Stimulated activated CD8-positive, alpha-beta memory T cell treated with anti-CD3 and anti-CD28 coated beads, Interleukin-7, amount 100 ng/mL, for 24 hours (primary cell): ENCODE data around the gene MCMBP.
"Not testable (repeated sequence)": the region's sequence is repeated elsewhere in the genome, so short reads cannot be mapped to it uniquely, and the experiment has no call there.

Experiments
- DNase-seq: peaks from one replicate; pipeline ENCODE4 v3.0.0-alpha.2; 2020; ENCODE audit warnings: low read depth

The MCMBP gene

DNA sequence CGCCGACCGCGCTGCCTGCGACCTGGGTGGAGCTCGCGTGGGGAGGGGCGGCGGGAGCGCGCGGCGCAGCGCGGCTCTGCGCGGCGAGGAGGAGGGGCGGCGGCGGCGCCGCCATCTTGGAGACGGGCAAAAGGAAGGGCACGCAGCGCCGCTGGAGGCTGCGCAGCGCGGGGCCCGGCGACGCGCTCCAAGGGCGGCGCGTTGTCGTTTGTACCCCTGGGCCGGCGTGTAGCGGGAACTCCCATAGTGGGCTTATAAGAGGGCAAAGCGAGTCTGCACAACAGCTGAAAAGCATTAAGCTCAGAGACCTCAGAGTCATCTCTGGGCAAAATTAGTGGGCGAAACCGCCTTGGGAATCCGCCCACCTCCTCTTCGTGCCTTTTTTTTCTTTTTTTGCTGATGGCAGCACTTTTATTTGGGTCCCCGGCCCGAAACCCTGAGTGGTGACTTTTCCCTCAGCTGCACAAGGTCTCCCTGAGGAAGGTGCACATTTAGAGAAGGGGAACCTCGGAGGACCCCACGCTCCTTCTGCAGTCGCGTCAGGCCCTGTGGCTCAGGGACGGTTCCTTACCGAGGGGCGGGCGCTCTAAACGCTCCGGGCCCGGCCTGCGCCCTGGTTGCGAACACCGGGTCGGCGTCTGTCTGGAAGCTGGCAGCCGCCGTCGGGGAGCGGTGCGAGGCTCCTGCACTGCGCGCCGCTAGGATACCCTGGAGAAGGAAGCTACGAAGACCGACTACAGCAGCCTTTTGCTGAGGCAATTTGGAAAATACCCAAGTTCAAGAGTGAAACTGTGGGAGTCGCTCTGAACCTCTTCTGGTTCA, 428 bp upstream of the MCMBP start:
- peak; percentile 67 for DNase-seq

DNA sequence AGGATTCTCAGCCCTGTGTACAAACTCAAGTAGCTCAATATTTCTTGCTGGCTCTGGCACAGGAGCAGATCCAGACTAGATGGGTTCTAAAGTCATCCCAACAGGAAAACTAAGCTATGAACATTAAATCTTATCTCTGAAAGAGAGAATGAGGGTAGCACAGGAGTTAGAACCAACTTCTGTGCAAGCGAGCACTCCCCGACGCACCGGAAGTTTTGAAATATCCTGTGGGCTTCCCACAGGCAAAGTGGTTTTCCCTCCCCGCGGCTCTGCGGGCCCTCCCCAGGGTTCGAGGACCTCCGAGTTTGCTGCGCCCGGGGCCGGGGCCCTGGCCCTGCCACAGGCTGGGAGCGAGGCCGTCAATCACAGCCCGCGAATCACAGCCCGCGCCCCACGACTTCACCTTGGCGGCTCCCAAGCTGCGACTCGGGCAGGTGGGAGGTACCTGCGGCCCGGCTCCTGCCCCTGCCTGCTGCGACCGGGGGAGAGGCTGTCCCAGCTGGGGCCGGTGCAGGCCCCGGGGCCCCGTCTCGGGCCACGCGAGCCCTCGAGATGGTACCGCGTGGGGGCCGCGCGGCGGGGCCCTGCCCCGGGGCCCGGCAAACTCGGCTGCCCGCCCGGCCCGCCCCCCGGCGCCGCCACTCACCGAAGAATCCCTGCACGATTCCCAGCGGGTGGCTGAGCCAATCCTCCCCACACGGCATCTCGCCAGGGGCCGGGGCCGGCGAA, 598 bp downstream of the MCMBP start:
- DNase-seq: peak; percentile 21

DNA sequence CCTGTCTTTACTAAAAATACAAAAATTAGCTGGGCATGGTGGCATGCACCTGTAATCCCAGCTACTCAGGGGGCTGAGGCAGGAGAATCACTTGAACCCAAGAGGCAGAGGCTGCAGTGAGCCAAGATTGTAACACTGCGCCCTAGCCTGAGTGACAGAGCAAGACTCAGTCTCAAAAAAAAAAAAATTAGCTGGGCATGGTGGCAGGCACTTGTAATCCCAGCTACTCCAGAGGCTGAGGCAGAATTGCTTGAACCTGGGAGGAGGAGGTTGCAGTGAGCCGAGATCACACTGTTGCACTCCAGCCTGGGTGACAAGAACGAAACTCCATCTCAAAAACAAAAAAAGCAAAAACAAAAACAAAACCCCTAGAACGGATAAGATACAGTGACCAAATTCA, 3.2 kb downstream of the MCMBP start:
- not testable (repeated sequence) for DNase-seq

- no peak for DNase-seq
Measured at GRCh38 chr10:119867317-119867716, 5.3 kb downstream of the MCMBP start.

GRCh38 chr10:119865699-119866240, 6.9 kb downstream of the MCMBP start:
- no peak for DNase-seq

- no peak for DNase-seq
Measured at GRCh38 chr10:119863951-119864565, 8.6 kb downstream of the MCMBP start.

DNA sequence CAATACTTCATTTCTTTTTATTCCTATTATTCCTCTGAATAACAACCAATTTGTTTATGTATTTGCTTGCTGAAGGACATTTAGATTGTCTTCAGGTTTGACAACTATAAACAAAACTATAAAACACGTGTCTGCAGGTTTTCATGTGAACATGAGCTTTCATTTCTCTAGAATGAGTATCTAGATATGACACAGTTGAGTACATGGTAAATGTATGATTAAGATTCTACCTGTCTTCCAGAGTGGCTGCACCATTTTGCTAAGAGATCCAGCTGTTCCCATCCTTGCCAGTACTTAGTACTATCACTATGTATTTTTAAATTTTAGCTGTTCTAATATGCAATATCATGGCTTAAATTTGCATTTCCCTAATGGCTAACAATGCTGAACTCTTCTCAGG, 10.1 kb downstream of the MCMBP start:
- DNase-seq: no peak

GRCh38 chr10:119860866-119861607, 11.6 kb downstream of the MCMBP start:
- no peak for DNase-seq

GRCh38 chr10:119859420-119860258, 13.0 kb downstream of the MCMBP start:
- DNase-seq: no peak

- DNase-seq: no peak
Measured at GRCh38 chr10:119858063-119858462, 14.6 kb downstream of the MCMBP start.

- no peak for DNase-seq
Measured at GRCh38 chr10:119853574-119853973, 19.1 kb downstream of the MCMBP start.

GRCh38 chr10:119852822-119853221, 19.8 kb downstream of the MCMBP start:
- DNase-seq: no peak

GRCh38 chr10:119852277-119852676, 20.4 kb downstream of the MCMBP start:
- no peak for DNase-seq

DNA sequence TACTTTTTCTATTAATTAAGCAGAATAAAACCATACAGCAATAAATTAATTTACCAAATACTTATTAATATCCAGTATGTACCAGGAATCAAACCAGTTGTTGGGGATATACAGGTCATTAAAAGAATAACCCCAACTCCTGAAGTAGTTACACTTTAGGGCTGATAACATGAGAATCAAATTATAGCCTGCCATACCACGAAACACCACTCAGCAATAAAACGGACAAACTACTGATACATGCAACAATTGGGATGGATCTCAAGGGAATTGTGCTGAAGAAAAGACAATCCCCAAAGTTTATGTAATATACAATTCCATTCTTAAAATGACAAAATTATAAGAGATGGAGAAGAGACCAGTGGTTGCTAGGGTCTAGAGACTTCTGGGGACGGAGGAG, 22.7 kb downstream of the MCMBP start:
- DNase-seq: no peak

DNA sequence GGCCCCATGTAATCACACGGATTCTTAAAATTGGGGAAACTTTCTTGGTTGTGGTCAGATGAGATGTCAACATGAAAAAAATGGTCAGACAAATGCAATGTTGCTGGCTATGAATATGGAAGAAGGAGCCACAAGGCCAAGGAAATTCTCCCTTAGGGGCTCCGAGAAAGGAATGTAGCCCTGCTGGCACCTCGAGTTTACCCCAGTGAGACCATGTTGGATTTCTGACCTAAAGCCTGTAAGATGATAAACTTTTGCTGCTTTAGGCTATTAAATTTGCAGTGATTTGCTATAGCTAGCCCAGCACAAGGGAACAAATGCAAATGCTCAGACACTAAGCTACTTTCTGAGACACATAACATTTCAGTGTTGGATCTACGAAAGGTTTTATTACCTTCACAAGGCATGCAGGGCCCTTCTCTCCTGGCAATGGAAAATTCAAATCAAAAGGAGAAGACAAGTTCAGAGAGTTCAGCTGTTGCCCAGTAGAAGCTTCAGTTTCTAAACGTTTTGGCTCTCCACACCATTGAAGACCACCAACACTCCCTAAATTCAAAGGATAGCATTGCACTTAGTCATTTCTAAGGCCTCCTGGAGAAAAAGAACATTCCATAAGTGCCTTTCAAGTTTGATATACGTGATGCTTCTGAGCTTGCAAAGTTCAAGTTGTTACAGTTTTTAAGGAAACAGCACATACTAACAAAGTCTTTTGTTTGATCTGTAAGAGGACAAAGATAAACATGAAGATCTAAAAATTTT, 23.4 kb downstream of the MCMBP start:
- DNase-seq: no peak

DNA sequence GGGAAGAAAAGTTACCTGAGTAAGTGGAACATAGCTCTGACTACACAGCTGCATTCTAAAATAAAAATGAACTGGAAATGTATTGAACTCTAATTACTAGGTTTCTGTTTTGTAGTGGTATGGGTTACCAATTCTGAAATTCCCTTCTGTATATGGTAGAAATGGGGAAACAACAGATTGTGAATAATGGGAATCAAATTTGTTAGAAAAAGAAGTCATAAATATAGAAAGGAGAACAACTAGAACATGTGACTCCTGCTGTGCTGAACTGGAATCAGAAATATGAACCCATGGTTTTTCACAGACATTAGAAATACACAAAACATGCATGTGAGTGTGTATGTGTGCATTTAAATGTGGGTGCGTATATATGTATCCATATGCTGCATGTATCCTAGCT, 27.0 kb downstream of the MCMBP start:
- DNase-seq: no peak

GRCh38 chr10:119834188-119834587, 38.5 kb downstream of the MCMBP start:
- no peak for DNase-seq

GRCh38 chr10:119832951-119833350, 39.7 kb downstream of the MCMBP start:
- DNase-seq: no peak

DNA sequence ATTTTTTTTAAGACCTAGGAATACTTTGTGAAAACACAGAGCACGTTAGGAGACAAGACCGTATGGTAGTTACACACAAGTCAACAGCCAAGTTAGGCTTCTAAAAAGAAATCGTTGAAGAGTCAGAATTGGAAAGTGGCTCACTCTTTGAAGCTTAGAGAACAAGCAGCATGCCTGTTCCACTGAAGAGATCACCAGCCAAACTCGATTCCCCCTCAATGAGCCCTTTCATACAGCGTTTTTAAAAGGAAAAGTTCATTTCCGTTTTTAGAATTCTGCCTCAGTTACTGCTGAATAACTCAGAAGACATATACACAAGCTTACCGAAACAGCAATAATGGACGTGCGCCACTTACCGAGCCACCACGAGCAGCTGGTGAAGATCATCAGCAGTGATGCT, 41.0 kb downstream of the MCMBP start:
- no peak for DNase-seq

DNA sequence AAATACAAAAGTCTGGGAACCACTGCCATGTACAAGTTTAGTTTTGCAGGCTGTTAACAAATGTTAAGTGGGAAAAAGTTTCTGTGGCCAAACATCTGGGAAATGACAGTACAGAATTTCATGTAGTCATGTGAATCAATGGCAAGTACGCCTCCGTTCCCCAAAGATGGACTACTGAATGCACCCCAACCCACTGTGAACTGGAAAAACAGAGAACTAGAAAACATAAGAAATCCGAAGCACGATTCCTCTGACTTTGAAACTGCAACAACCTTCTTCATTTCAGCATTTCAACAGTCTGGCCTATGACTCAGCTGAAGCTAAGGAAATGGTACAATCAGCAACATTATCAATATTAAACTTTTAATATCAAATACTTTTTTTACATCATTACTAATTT, 41.8 kb downstream of the MCMBP start:
- DNase-seq: no peak
